Endothelial cell of umbilical vein (primary cell): ENCODE data around the gene OPA1. TPM values are rescaled to one million over a fixed set of nuclear protein-coding genes. Genes with fewer than 3 reads are reported as not detected.

ENCODE experiments used
- BruUV-seq: library from RNA; stranded (reverse); fragments of 400-500 nt; replicated peaks from 2 replicates; lab custom pipeline; 2021; lab: Mats Ljungman, UMichigan
- CTCF ChIA-PET: fragments of 300-600, 350-600 bp; sonication (Branson Sonifier 250); formaldehyde crosslinking; loops from one replicate; lab custom pipeline; 2021; ENCODE audit warnings: antibody characterized with exemption, inconsistent platforms; lab: Charles Lee
- POLR2A ChIA-PET: fragments of 300-600, 350-600 bp; sonication (Branson Sonifier 250); formaldehyde crosslinking; loops from one replicate; lab custom pipeline; 2021; ENCODE audit warnings: antibody characterized with exemption, inconsistent platforms; lab: Charles Lee
- DNase-seq: peaks from one replicate; pipeline ENCODE4 v3.0.0-alpha.2; 2011; ENCODE audit warnings: low read depth, low spot score
- FAIRE-seq: peaks from 2 replicates; lab custom pipeline; 2011; peaks lifted over from hg19 to GRCh38; lab: Jason Lieb, UNC
- H2AFZ ChIP-seq: 2 replicates; pipeline ENCODE4 v1.6.0; 2012; ENCODE audit warnings: low read depth, low read length, control low read depth, inconsistent platforms
- H3K27ac ChIP-seq: 2 replicates; pipeline ENCODE4 v1.5.1; 2011; ENCODE audit warnings: low read depth, mild to moderate bottlenecking, control low read depth, low read length, moderate library complexity; ENCODE audit not compliant: insufficient read depth
- H3K27me3 ChIP-seq, 2 experiments: 2 replicates each; pipeline versions ENCODE4 v1.6.0 to v1.6.1; 2011; ENCODE audit warnings: low read length in 2 of 2, mixed read lengths in 1 of 2; ENCODE audit not compliant: control insufficient read depth in 2 of 2, insufficient read depth in 2 of 2
- H3K36me3 ChIP-seq, 2 experiments: 2 replicates in 1 of 2; 3 replicates in 1 of 2; pipeline ENCODE4 v1.5.1; 2011; ENCODE audit warnings: low read length in 2 of 2, mild to moderate bottlenecking in 1 of 2, moderate library complexity in 1 of 2; ENCODE audit not compliant: control insufficient read depth in 2 of 2, insufficient read depth in 2 of 2; ENCODE audit errors: extremely low read depth in 1 of 2
- H3K4me1 ChIP-seq: 3 replicates; pipeline ENCODE4 v1.5.1; 2011; ENCODE audit warnings: mild to moderate bottlenecking, low read length; ENCODE audit not compliant: control insufficient read depth, insufficient read depth; ENCODE audit errors: extremely low read depth
- H3K4me2 ChIP-seq: 2 replicates; pipeline ENCODE4 v1.6.1; 2011; ENCODE audit warnings: low read length, control low read depth, mixed read lengths; ENCODE audit not compliant: insufficient read depth
- H3K4me3 ChIP-seq, 3 experiments: fragments of 200-600 bp in 1 of 3; sonication (generic), shearing (Covaris generic) in 1 of 3; replicated peaks in 1 of 3; 2 replicates each; pipeline ENCODE4 v1.5.1; 2011 to 2016; ENCODE audit warnings: control low read depth in 3 of 3, low read length in 3 of 3, mild to moderate bottlenecking in 2 of 3, inconsistent platforms in 1 of 3, low read depth in 1 of 3, moderate library complexity in 1 of 3; ENCODE audit not compliant: insufficient read depth in 1 of 3
- H3K79me2 ChIP-seq: 2 replicates; pipeline ENCODE4 v1.6.0; 2012; ENCODE audit warnings: low read length, inconsistent platforms; ENCODE audit not compliant: control insufficient read depth, insufficient read depth
- H3K9ac ChIP-seq: replicated peaks from 2 replicates; pipeline ENCODE3; 2011; ENCODE audit warnings: low read length, control low read depth; ENCODE audit not compliant: insufficient read depth; ENCODE audit errors: extremely low read depth
- H3K9me1 ChIP-seq: replicated peaks from 3 replicates; pipeline ENCODE4 v1.6.0; 2011; ENCODE audit warnings: mild to moderate bottlenecking, low read length; ENCODE audit not compliant: control insufficient read depth, insufficient read depth; ENCODE audit errors: extremely low read depth
- H3K9me3 ChIP-seq: replicated peaks from 2 replicates; pipeline ENCODE4 v1.5.1; 2012; ENCODE audit warnings: low read length, inconsistent platforms; ENCODE audit not compliant: control insufficient read depth, insufficient read depth
- H4K20me1 ChIP-seq: replicated peaks from 2 replicates; pipeline ENCODE3; 2011; ENCODE audit warnings: mild to moderate bottlenecking, low read length; ENCODE audit not compliant: control insufficient read depth, insufficient read depth; ENCODE audit errors: extremely low read depth
- EZH2 ChIP-seq: IDR thresholded peaks from 2 replicates; pipeline ENCODE4 v1.6.1; 2012; ENCODE audit warnings: borderline replicate concordance, low read depth, mild to moderate bottlenecking, moderate library complexity, low read length, inconsistent platforms; ENCODE audit not compliant: severe bottlenecking
- JUN ChIP-seq: IDR thresholded peaks from 2 replicates; pipeline ENCODE4 v1.6.1; 2011; ENCODE audit warnings: borderline replicate concordance, low read depth; ENCODE audit not compliant: insufficient read length, insufficient read depth
- dilution Hi-C: fragments of 300-500 bp; cut with MboI; formaldehyde crosslinking; loops from one replicate; pipeline ENCODE4 v1.15.0; 2019; ENCODE audit warnings: low sequenced_read_pairs; ENCODE audit not compliant: extremely low pct_ligation_motif_present
- intact Hi-C: fragments of 100-400 bp; cut with micrococcal nuclease; formaldehyde crosslinking; loops from one replicate; pipeline ENCODE4 v1.10.0; 2022
- polyA plus RNA-seq, 4 experiments: library from polyadenylated mRNA; depleted of rRNA in 3 of 4; stranded (reverse) in 3 of 4; unstranded in 1 of 4; fragments of >200 nt; gene quantifications; 2 replicates each; pipeline versions ENCODE4 v1.2.1 to v1.2.3, GENCODE V29; 2011 to 2012; ENCODE audit warnings: missing spikeins in 1 of 4
- small RNA-seq: library from RNA; depleted of rRNA; stranded (forward); fragments of <200 nt; gene quantifications from one replicate; pipeline ENCODE3, GENCODE V24; 2012; ENCODE audit warnings: low replicate concordance, low read depth; ENCODE audit not compliant: insufficient read depth, insufficient read length
- total RNA-seq: library from RNA; stranded (reverse); gene quantifications from 2 replicates; pipeline ENCODE4 v1.2.3, GENCODE V29; 2021
- TF ChIP-seq, protein P1 (sequence below), 2 donors: IDR thresholded peaks; 1 replicate in 1 of 2; 2 replicates in 1 of 2; pipeline ENCODE4 v1.5.1; 2011; ENCODE audit warnings: low read length in 2 of 2, mild to moderate bottlenecking in 2 of 2, moderate library complexity in 2 of 2, control low read depth in 1 of 2, inconsistent platforms in 1 of 2, low read depth in 1 of 2; ENCODE audit not compliant: insufficient read depth in 1 of 2; ENCODE audit errors: extremely low read depth in 1 of 2

OPA1 gene
- total and polyA plus RNA-seq, 2 donors (not counting 3 experiments of a cell fraction or from before 2014, with no cell fraction given): 10.0 to 62.0 TPM

DNA sequence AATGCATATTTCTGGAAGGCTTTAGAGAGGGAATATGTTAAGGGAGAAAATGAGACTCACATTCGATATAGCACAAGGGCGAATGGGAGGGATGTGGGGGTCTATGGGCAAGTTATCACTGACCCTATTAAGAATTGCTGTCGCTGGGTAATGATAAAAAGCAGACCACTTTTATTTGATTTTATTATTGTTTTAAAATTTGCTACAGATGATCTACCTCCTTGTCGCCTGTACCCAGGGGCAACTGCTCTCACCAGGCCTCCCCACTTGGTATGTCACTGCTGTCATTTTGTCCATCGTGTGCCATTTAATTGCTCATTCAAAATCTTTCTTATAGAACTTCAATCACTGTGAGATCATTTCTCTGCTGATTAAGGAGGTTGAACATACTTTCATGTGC is 153.8 kb downstream of the OPA1 start:
- Histone ChIP-seq H2AFZ (no peak overlapping the region), H3K9ac (no peak overlapping the region), H3K79me2 (no peaks in the 10 kb centered on the region), H3K4me1 (no peaks in the 10 kb centered on the region), H3K4me3 (no peak overlapping the region), H3K9me3 (no peaks in the 10 kb centered on the region), H3K9me1 (no peaks in the 10 kb centered on the region), H3K27me3 (peaks cover 3 to 11% of the 10 kb centered on the region in 2 experiments), H3K36me3 (no peaks in the 10 kb centered on the region), H4K20me1 (no peaks in the 10 kb centered on the region), H3K27ac (no peak overlapping the region), H3K4me2 (no peak overlapping the region)
- CTCF ChIA-PET: no interaction called here
- intact Hi-C loops: no loop called here
- no TSS peak for BruUV-seq
- dilution Hi-C loops: no loop called here
- no peak for FAIRE-seq
- TF ChIP-seq EZH2: no peak
- TF ChIP-seq, protein P1, sequence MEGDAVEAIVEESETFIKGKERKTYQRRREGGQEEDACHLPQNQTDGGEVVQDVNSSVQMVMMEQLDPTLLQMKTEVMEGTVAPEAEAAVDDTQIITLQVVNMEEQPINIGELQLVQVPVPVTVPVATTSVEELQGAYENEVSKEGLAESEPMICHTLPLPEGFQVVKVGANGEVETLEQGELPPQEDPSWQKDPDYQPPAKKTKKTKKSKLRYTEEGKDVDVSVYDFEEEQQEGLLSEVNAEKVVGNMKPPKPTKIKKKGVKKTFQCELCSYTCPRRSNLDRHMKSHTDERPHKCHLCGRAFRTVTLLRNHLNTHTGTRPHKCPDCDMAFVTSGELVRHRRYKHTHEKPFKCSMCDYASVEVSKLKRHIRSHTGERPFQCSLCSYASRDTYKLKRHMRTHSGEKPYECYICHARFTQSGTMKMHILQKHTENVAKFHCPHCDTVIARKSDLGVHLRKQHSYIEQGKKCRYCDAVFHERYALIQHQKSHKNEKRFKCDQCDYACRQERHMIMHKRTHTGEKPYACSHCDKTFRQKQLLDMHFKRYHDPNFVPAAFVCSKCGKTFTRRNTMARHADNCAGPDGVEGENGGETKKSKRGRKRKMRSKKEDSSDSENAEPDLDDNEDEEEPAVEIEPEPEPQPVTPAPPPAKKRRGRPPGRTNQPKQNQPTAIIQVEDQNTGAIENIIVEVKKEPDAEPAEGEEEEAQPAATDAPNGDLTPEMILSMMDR (IDR thresholded peaks at IDR 0.05; ENCODE audit: extremely low read depth in 1 of 2, insufficient read depth in 1 of 2, low read depth in 1 of 2, low read length in 2 of 2): no peak
- no peak for TF ChIP-seq JUN
- POLR2A ChIA-PET: no interaction called here
- DNase-seq: no peak

Small RNA genes lying within 50 kb of the gene (small RNA-seq; reads per million reads assigned to genes)
- not detected for gene RF00019
- not detected for gene RN7SL447P

Other genes starting within 250 kb of the OPA1 start
- gene ATP13A5, start 214.5 kb upstream of the OPA1 start, total RNA-seq: not detected in 2 replicates
- not detected in 2 replicates for gene ATP13A5, start 214.5 kb upstream of the OPA1 start, polyA plus RNA-seq
- 1.0 TPM in 1 of 2 replicates, not detected in the other for gene ATP13A4, start 38.3 kb upstream of the OPA1 start, total RNA-seq
- 0.03 TPM in 1 of 2 replicates, not detected in the other for gene ATP13A4, start 38.3 kb upstream of the OPA1 start, polyA plus RNA-seq